ENCODE results near the gene LPAR5.

The LPAR5 gene

DNA sequence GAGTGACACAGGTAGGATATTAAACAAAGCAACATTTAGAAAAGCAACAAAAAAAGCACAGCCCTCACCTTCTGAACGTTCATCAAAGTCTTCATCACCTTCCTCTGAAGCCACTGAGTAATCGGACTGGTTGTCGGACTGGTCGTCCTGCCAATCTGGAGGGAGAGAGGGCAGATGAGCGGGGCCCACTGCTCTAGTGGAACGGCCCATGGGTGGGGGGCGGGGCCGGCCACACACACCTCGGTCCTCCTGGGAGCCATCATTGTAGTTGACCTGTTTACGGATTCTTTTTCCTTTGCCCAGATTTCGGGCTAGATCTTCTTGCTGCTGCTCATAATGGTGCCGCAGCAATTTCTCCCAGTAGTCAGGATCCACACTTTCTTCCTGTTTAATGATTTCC is 52.8 kb downstream of the LPAR5 start:
- TF ChIP-seq, protein P1, sequence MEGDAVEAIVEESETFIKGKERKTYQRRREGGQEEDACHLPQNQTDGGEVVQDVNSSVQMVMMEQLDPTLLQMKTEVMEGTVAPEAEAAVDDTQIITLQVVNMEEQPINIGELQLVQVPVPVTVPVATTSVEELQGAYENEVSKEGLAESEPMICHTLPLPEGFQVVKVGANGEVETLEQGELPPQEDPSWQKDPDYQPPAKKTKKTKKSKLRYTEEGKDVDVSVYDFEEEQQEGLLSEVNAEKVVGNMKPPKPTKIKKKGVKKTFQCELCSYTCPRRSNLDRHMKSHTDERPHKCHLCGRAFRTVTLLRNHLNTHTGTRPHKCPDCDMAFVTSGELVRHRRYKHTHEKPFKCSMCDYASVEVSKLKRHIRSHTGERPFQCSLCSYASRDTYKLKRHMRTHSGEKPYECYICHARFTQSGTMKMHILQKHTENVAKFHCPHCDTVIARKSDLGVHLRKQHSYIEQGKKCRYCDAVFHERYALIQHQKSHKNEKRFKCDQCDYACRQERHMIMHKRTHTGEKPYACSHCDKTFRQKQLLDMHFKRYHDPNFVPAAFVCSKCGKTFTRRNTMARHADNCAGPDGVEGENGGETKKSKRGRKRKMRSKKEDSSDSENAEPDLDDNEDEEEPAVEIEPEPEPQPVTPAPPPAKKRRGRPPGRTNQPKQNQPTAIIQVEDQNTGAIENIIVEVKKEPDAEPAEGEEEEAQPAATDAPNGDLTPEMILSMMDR (IDR thresholded peaks at IDR 0.05; ENCODE audit: low read depth, low read length, missing control alignments): no peak
- H3K4me3 ChIP-seq (ENCODE audit: low read depth, low read length): no peak overlapping the region
- no peak for DNase-seq (ENCODE audit: low read depth)
- in situ Hi-C loops (cut with HindIII; ENCODE audit: low sequenced_read_pairs): no loop called here

DNA sequence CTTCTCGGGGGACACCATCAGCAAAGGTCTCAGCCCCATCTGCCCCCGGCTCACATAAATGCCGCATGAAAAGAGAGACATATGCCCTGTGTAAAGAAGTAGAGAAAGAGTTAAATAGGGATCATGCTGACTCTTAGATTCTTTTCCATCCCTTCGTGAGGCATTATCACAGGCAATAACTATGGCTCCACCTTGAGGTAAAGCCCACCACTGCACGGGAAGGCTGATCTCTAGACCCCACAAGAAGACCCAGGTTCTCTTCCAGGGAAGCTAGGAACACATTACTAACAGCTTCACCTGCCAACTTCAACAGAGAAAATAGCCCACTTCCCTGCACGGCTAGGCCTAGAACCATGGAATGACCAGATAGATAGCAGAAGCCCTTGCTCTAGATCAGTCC is 53.6 kb downstream of the LPAR5 start:
- in situ Hi-C loops (cut with HindIII; ENCODE audit: low sequenced_read_pairs): no loop called here
- no peak for DNase-seq (ENCODE audit: low read depth)
- TF ChIP-seq, protein P1 (IDR thresholded peaks at IDR 0.05; ENCODE audit: low read depth, low read length, missing control alignments): peak; percentile 39
- no peak overlapping the region for H3K4me3 ChIP-seq (ENCODE audit: low read depth, low read length)

DNA sequence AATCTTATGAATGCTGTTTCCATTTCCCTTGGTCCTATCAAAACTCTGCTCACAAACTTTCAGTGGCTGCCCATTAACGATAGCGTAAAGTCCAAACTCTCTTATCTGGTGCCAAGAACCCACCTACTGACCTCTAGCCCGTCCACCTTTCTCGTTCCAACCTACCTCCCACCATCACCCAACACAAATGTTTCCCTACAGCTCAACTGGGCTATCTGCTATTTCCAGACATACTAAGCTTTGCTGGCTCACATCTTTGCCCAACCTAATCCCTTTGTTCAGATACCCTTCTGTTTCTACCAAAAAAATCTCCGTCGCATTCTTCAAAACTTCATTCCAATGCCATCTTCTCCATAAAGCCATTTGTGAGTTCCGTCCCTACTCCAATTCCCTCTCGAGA is 60.1 kb downstream of the LPAR5 start:
- TF ChIP-seq, protein P1 (IDR thresholded peaks at IDR 0.05; ENCODE audit: low read depth, low read length, missing control alignments): no peak
- no peak overlapping the region for H3K4me3 ChIP-seq (ENCODE audit: low read depth, low read length)
- in situ Hi-C loops (cut with HindIII; ENCODE audit: low sequenced_read_pairs): no loop called here
- DNase-seq (ENCODE audit: low read depth): no peak

DNA sequence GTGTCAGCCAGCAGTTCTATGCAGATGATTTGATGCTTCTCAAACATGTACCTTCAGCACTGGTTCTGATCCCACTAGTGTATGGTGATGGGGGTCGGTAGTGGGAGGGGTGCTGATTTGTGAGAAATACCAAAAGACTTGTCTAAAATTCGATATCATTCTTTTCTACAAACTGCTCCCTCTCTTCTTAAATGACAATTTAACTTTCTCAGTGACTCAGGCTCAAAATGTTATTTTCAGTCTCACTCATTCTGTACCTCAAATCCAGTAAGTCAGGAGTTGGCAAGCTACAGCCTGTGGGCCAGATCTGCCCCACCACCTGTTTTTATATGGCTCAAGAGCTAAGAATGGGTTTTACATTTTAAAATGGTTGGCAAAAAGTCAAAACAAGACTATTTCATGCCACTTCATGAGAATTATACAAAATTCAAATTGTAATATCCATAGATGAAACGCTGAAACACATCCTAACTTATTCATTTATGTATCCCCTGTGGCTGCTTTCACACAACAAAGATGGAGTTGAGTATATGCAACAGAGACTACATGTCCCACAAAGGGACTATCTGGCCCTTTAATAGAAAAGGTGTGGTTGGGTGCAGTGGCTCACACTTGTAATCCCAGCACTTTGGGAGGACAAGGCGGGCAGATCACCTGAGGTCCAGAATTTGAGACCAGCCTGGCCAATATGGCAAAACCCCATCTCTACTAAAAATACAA is 61.0 kb downstream of the LPAR5 start:
- TF ChIP-seq, protein P1 (IDR thresholded peaks at IDR 0.05; ENCODE audit: low read depth, low read length, missing control alignments): no peak
- DNase-seq (ENCODE audit: low read depth): no peak
- in situ Hi-C loops (cut with HindIII; ENCODE audit: low sequenced_read_pairs): no loop called here
- H3K4me3 ChIP-seq (ENCODE audit: low read depth, low read length): no peak overlapping the region

DNA sequence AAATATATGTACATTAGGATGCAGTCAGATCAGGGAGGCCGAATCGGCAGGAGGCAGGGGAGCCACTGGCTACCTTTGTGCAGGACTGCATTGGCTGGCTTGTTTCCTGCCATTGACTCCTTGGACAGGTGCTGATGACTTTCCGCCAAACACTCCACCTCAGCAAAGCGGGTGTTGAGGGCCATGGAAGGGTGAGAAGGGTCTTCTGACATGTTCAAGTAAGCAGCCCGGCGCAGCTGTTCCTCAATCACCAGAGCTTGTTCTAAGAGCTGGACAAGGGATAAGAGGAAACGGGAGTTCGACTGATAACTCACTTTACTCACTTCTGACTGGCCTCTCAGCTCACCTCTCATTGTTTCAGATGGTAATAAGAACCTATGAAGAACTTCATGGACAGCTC is 62.8 kb downstream of the LPAR5 start:
- H3K4me3 ChIP-seq (ENCODE audit: low read depth, low read length): no peak overlapping the region
- in situ Hi-C loops (cut with HindIII; ENCODE audit: low sequenced_read_pairs): no loop called here
- TF ChIP-seq, protein P1 (IDR thresholded peaks at IDR 0.05; ENCODE audit: low read depth, low read length, missing control alignments): no peak
- DNase-seq (ENCODE audit: low read depth): no peak

DNA sequence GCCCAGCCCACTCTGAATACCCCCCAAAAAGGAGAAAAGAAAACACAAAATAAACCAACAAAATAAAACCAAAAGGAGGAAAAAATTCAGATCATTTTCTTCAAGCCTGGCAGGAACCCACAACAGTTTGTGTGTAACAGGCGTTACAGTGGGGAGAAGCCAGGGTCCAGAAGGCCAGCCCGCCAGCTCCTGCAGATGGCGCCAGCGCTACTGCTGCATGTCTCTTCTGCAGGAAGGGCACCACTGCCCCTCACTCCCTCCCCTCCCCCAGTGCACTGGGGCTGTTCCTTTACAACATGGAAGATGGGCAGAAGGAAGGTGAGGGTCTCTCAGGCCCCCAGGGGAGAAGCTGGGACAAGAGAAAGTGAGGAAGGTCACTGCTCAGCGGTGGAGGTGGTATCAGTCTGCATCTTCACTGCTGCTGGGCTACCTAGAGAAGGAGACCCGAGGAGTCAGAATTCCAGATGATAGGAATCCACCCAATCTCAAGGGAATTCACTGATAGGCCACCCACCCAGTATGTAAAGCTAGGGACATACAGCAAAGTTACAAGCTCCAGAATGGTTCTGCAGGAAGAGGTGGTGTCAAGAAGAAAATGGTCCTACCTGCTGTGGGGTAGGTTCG is 65.4 kb downstream of the LPAR5 start:
- no peak overlapping the region for H3K4me3 ChIP-seq (ENCODE audit: low read depth, low read length)
- in situ Hi-C loops (cut with HindIII; ENCODE audit: low sequenced_read_pairs): no loop called here
- TF ChIP-seq, protein P1 (IDR thresholded peaks at IDR 0.05; ENCODE audit: low read depth, low read length, missing control alignments): peak; percentile 61
- no peak for DNase-seq (ENCODE audit: low read depth)
